Activated B cell treated with CpG ODN at 0.5 μM for 24 hours (primary cell): Measurements from ENCODE around the gene NOP56. TPM values are rescaled to one million over a fixed set of nuclear protein-coding genes. Genes with fewer than 3 reads are reported as not detected.

Source experiments
- ATAC-seq: fragments of 200-7000 bp; cut with Tn5 transposase; one replicate; pipeline ENCODE4 v1.10.0; 2021; ENCODE audit warnings: low read depth, mild to moderate bottlenecking, moderate library complexity
- CTCF ChIA-PET: fragments of 350-600 bp; sonication (Branson Sonifier 250); formaldehyde crosslinking; loops from one replicate; lab custom pipeline; 2021; ENCODE audit warnings: antibody characterized with exemption; lab: Charles Lee
- POLR2A ChIA-PET: fragments of 350-600 bp; sonication (Branson Sonifier 250); formaldehyde crosslinking; loops from one replicate; lab custom pipeline; 2021; ENCODE audit warnings: antibody characterized with exemption; lab: Charles Lee
- DNase-seq: peaks from one replicate; pipeline ENCODE4 v3.0.0; 2022
- H3K27ac Mint-ChIP-seq: one replicate; pipeline ENCODE4 v1.8.0; 2020; ENCODE audit warnings: mixed read lengths
- H3K27me3 Mint-ChIP-seq: one replicate; pipeline ENCODE4 v1.8.0; 2021; ENCODE audit warnings: mixed read lengths
- H3K36me3 Mint-ChIP-seq: one replicate; pipeline ENCODE4 v1.8.0; 2021; ENCODE audit warnings: low read depth, mixed read lengths
- H3K4me1 Mint-ChIP-seq: one replicate; pipeline ENCODE4 v1.8.0; 2021; ENCODE audit warnings: mixed read lengths
- H3K4me3 Mint-ChIP-seq: one replicate; pipeline ENCODE4 v1.8.0; 2020; ENCODE audit warnings: mild to moderate bottlenecking, mixed read lengths
- H3K9me3 Mint-ChIP-seq: one replicate; pipeline ENCODE4 v1.8.0; 2020; ENCODE audit warnings: mixed read lengths
- intact Hi-C: fragments of 100-400 bp; cut with micrococcal nuclease; formaldehyde crosslinking; loops from one replicate; pipeline ENCODE4 v1.15.1; 2024
- total RNA-seq: library from RNA; stranded (reverse); gene quantifications from 2 replicates; pipeline ENCODE4 v1.2.3, GENCODE V29; 2022
- TF ChIP-seq, protein P1 (sequence below): fragments of 200-600 bp; IDR thresholded peaks from one replicate; pipeline ENCODE4 v1.8.0; 2022; ENCODE audit warnings: antibody characterized with exemption, mild to moderate bottlenecking

NOP56 gene
- total RNA-seq, 1 donor from 2014 or later, result 327 TPM

DNA sequence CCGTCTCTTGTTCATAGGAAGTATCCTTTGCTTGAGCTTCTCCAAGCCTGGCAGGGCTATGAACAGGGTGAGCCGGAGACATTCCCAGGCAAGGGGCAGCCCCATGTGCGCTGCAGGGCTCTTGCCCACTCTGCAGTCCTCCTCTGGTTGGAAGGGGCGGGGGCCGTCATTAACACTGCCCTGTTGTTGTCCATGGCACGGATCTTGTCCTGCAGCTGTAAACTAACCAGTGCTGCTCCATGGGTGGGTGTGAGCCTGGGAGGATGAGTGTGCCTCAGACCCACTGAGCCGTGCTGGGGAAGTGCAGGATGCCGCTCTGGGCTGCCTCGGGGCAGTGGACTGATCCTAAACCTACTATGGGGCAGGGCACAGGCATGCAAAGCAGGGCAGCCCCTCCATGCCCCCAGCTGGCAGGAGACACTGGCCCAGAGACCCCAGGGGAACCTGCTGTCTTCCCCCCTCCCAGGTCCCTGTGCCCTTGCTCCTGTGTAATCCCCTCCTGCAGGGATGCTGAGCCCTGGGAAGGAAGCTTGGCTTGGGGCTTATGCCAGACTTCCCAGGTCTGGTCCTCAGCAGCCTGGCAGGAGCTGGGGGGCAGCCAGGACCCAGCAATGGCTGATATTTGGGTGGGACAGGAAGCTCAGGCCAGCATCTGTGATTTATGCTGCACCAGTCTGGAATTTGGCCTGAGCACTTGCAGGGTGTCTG lies 48.6 kb downstream of the NOP56 start:
- CTCF ChIA-PET, result no interaction called here
- no peak for DNase-seq
- intact Hi-C loops, result no loop called here

DNA sequence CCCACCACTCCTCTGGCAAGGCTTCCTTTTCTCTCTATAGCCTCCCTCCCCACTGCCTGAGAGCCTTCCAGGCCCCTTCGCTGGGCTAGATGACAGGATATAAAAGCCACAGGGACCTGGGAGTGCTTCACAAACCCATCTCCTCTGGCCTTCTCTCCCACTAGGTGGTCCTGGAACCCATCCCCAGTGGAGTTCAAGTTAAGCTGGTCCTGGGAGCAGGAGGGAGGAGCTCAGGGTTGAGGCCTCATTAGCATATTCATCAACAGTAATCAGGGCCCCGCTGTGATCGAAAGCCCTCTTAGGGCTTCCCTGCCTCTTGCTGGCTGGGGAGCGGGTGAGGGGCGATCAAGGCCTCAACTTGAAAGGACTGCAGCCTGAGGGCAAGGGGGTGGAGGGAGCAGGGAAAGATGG lies 49.2 kb downstream of the NOP56 start:
- H3K36me3 Mint-ChIP-seq, result no peaks in the 10 kb centered on the region
- ChIA-PET CTCF (no interaction called here), POLR2A (interaction anchor here (0.8 kb wide), 1 partner anchor 49 kb away, joined by 3 read pairs; the partner anchor contains the start of gene NOP56)
- H3K4me3 Mint-ChIP-seq, result no peak overlapping the region
- intact Hi-C loops, result no loop called here
- ATAC-seq, result no peak
- TF ChIP-seq, protein P1, sequence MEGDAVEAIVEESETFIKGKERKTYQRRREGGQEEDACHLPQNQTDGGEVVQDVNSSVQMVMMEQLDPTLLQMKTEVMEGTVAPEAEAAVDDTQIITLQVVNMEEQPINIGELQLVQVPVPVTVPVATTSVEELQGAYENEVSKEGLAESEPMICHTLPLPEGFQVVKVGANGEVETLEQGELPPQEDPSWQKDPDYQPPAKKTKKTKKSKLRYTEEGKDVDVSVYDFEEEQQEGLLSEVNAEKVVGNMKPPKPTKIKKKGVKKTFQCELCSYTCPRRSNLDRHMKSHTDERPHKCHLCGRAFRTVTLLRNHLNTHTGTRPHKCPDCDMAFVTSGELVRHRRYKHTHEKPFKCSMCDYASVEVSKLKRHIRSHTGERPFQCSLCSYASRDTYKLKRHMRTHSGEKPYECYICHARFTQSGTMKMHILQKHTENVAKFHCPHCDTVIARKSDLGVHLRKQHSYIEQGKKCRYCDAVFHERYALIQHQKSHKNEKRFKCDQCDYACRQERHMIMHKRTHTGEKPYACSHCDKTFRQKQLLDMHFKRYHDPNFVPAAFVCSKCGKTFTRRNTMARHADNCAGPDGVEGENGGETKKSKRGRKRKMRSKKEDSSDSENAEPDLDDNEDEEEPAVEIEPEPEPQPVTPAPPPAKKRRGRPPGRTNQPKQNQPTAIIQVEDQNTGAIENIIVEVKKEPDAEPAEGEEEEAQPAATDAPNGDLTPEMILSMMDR, result no peak
- H3K27me3 Mint-ChIP-seq, result peaks cover 36% of the 10 kb centered on the region
- H3K27ac Mint-ChIP-seq, result no peak overlapping the region
- no peaks in the 10 kb centered on the region for H3K4me1 Mint-ChIP-seq
- no peaks in the 10 kb centered on the region for H3K9me3 Mint-ChIP-seq
- DNase-seq, result no peak

More for the DNA sequence above, 48.6 kb downstream of the NOP56 start:
- Mint-ChIP-seq H3K27ac (no peak overlapping the region), H3K27me3 (peaks cover 35% of the 10 kb centered on the region), H3K4me3 (no peak overlapping the region), H3K4me1 (no peaks in the 10 kb centered on the region), H3K36me3 (no peaks in the 10 kb centered on the region), H3K9me3 (no peaks in the 10 kb centered on the region)
- TF ChIP-seq, protein P1, result no peak
- ATAC-seq, result no peak
- POLR2A ChIA-PET, result no interaction called here

DNA sequence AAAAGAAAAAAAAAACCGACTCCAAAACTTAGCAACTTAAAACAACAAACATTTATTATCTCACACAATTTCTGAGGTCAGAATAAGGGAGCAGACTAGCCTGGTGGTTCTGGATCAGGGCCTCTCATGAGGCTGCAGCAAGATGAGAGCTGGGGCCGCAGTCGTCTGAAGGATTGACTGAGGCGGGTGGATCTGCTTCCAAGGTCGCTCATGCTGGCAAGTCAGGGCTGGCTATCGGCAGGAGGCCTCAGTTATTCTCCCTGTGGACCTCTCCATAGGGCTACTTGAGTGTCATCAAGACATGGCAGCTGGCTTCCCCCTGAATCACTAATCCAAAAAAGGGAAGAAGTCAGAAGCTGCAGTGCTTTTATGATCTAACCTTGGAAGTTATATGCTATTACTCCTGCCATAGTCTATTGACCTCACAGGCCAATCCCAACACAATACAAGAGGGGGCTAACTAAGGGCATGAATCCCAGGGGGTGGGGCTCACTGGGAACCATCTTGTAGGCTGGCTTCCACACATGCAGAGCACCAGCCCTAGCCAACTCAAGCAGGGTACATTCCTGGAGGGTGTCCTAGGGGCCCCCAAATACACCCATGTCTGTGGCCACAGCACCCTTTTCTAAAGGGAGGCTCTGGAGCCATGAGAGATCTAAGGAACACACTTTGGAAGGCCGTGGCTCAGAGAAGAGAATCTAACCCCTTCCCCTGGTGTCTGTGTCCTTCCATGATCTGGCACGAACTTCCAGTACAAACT lies 51.5 kb downstream of the NOP56 start:
- Mint-ChIP-seq H3K36me3 (no peaks in the 10 kb centered on the region), H3K27me3 (peaks cover 30% of the 10 kb centered on the region), H3K4me1 (no peaks in the 10 kb centered on the region), H3K9me3 (no peaks in the 10 kb centered on the region), H3K27ac (no peak overlapping the region), H3K4me3 (no peak overlapping the region)
- POLR2A ChIA-PET, result no interaction called here
- intact Hi-C loops, result no loop called here
- TF ChIP-seq, protein P1, result no peak
- CTCF ChIA-PET, result no interaction called here
- no peak for DNase-seq
- ATAC-seq, result no peak

GRCh38 chr20:2705931-2706645 lies 53.7 kb downstream of the NOP56 start:
- H3K9me3 Mint-ChIP-seq, result no peaks in the 10 kb centered on the region
- CTCF ChIA-PET, result no interaction called here
- H3K27me3 Mint-ChIP-seq, result peaks cover 27% of the 10 kb centered on the region
- DNase-seq (no peak), ATAC-seq (no peak)
- H3K4me1 Mint-ChIP-seq, result no peaks in the 10 kb centered on the region
- POLR2A ChIA-PET, result no interaction called here
- TF ChIP-seq, protein P1, result no peak
- H3K27ac Mint-ChIP-seq, result no peak overlapping the region
- H3K4me3 Mint-ChIP-seq, result no peak overlapping the region
- intact Hi-C loops, result no loop called here
- no peaks in the 10 kb centered on the region for H3K36me3 Mint-ChIP-seq
